Pulmonary artery endothelial cell (primary cell): ENCODE measurements around the gene EPB41L3. TPM values are rescaled to one million over a fixed set of nuclear protein-coding genes. Genes with fewer than 3 reads are reported as not detected.

ENCODE experiments used
- DNase-seq: peaks from one replicate; pipeline ENCODE4 v3.0.0-alpha.2; 2011; ENCODE audit warnings: low read depth, low spot score
- total RNA-seq: library from RNA; depleted of rRNA; stranded (reverse); fragments of >200 nt; gene quantifications from 2 replicates; pipeline ENCODE4 v1.2.3, GENCODE V29; 2014

EPB41L3 gene
- 92.4 and 122 TPM in 2 replicates for total RNA-seq

DNA sequence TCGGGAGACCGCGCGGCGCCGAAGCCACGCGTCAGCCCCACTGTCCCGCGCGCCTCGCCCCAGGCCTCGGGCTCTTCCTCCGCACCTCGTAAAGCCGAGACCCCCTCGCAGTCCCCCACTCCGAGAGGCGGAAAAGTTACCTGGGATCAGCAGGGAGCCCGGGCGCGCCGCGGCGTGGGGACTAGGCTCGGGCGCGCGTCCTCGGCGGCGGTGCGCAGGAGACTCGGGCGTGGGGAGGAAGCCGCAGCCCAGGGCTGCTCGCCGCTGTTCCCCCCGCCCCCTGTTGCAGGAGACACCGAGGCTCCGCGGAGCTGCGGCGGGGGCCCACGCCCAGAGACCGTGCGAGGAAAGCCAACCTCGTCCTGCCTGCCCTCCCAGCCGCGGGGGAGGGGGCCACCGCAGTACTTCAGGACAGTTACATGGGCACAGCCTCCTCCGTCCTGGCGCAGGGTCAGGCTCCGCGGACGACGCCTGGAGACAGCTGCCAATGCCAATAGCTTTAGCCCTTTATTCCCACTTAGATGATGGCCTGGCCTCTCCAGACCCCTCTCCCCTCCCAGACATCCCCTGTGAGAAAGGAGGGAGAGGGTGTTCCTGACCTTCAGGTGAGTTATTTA, at the start of gene EPB41L3:
EPB41L3 (minus strand) TSS at position 225 of the 617 bp plus-strand sequence. CDS start 54,814 bp downstream, outside the sequence.
- no peak for DNase-seq

DNA sequence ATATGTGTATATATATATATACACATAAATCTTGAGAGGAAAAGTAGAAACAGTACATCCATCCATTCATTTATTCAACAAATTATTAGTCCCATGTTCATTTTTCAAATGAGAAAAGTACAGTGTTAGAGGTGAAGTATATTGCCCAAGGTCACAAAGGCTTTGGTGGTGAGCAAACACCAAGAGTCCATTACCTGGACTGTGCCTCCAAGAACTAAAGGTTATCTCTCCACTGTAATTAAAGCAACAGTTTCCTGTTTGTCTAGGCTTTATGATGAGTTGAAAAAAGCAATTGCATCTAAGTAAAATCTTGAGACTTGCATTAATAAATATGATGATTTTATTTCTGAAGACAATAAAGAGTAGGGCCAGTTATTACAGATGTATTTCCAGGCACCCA, 44.7 kb upstream of the EPB41L3 start:
- DNase-seq, result no peak

DNA sequence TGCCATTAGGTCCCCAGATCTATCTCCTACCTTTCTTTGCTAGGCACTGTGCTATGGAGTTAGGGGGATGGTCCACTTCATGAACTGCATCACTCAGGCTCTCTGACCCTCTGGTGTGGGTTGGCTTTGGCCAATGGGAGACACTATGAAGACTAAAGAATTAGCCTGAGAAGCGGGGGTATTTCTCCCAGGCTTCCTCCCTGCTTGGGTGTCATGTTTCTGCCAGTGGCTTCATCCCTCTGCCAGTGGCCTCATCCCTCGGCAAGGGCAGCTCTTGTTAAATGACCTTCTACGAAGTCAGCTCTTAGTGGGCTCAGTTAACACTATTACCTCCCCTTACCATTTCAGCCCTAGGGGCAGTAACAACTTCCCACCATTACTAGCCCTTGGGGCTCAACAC, 41.9 kb upstream of the EPB41L3 start:
- no peak for DNase-seq

DNA sequence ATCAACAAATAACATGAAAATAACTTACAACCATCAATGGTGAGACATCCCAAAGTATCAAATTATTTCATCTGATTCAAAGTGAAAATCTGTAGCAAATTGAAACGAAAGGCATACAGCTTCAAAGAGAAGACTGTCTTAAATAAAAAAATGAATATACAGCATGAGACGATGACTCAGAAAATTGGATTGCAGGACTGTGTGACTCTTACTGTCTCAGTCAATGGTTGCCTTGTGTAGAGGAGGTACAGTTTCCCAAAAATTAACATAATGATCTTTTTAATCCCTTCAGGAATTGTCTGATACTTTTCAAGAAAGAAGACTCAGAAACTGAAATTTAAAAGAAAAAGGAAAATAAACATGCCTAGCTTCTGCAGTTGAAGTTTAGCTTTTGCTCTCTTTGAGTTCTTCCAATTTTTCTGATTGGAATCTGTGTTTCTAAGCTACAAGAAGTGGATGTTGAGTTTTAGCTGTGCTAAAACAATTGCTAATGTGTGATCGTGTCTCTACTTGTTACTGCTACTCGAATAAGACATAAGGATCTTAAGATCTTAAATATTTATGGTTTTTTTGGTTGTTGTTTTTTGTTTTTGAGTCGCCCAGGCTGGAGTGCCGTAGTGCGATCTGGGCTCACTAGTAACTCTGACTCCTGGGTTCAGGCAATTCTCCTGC, 41.1 kb upstream of the EPB41L3 start:
- DNase-seq, result no peak

DNA sequence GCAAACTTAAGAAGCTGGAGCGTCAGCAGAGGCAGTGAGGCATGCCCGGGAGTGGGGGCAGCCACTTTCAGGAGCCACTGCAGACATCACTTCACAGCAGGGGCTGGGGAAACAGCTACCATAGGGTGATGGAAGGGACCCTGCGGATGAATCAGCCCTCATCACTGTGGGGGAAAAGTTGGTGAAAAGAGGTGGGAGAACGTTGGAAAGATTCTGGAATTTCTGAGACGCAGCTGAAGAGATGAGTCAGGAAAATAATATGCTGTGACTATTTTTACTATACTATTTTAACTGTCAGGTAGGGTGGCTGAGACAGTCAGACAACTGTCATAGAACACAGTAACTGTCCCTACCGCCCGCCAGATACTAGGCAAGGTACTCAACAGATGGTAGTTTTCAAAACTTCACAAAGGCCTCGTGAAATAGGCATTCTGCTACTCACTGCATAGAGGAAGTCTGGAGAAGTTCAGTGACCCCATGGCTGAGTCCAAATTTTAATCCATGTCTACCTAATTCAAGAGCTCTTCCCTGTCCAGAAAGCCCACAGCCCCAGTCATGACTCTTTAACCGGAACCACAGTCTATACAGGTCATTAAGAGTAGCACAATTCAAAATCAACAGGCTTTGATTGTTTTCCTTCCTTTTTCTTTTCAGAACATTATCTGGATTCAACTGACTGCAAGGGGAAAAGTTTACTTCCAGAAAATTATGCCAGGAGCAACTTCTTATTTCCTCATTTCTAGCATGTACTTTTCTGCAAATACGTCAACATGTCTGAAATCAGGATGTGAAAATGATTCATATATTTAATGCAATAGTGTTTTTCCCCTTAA, 39.3 kb upstream of the EPB41L3 start:
- DNase-seq, result no peak

DNA sequence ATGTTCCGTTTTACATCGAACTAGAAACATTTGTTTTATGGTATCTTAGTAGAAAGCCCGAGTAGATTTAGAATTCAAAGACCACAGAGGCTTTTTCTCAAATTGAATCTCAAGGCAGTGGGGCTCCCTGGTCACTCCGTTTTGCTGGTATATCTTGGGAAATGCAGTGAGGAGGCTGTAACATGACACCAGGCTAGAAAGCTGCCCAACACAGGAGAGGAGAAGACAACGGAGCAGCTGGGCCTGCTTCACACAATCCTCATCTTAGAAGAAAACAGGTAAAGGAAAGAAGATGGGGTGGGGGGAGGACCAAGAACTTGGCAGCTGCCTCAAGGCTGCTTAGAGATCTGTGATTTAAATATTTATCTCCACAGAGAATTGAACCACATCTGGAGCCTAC, 38.3 kb upstream of the EPB41L3 start:
- DNase-seq, result no peak

DNA sequence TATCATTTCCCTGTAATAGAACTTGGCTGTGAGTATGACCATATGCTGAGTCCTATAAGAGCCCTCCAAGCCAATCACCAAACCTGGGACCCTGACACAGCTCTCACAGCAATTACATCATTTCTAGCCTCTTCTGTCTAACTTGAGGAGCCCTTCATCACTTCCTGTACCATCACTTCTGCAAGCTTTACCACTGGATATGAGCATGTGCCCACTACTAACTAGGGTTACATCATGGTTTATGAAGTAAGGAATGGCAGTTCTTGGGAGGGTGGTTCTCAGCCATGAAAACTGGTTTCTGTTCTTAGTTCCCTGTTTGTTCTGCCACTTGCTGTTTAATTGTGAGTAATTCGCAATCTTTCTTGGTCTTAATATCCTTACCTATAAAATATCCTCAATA, 31.0 kb upstream of the EPB41L3 start:
- no peak for DNase-seq

DNA sequence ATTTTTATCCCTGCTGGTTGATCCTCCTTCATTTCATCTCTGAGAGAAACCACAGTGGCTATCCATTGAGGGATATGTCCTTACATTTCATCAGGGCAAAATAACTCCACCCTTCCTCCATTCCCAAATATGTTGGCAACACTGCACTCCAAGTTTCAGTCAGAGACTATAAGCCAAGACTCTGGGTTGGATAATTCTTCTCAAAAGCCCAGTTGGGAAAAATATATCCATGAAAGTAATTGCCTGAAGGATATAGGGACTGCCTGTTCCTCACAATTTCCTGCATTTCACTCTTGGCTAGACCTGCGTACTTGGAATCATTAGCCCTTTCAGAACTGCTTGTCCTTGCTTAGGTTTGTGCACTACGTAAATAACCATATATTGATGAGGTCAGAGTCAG, 27.9 kb upstream of the EPB41L3 start:
- DNase-seq, result no peak

DNA sequence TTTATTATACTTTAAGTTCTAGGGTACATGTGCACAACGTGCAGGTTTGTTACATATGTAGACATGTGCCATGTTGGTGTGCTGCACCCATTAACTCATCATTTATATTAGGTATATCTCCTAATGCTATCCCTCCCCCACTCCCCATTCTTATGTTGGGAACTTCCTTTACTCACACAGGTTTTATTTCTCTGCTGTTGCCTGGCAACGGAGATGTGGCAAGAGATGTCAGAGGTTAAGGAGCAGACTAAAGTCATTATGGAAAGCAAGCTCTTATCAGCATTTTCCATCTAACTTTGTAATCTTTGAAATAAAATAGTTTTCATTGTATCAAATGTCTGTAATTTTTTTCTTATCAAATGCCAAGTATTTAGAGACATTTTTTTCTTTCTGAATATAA, 26.8 kb upstream of the EPB41L3 start:
- peak; percentile 39 for DNase-seq

DNA sequence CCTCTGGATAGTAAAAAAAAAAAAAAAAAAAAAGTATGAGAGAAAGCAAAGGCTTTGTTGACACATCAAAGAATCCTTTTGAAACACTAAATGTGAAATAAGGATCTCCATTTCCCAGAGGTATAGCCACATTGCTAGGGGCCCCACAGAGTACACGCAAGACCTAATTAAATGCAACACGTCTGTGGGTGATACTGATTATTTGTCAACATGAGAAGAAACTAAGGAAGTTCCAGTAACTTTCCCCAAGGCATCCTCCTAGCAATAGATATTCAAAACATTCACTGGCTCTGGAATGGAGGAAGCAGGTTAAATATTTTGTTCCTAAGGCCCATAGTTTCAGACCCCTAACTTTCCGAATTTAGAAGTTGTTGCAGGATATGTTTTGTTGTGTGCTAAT, 24.6 kb upstream of the EPB41L3 start:
- DNase-seq, result no peak

DNA sequence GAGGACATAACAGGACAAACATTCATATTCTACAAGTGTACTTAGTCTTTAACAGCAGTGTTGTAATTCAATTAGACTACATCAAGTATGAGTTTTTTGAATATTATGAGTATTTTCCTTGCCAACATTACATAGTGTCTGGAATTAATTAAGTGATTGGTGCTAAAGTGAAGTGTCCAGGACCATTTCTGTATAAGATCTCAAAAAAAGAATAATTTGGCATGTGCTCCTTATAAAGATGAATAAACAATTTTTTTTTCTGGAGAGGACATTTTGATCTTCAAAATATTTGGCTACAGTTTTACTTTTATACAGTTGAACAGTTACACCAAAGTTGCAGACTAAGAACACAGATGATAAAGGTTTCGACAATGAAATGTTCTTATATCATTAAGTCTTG, 15.1 kb upstream of the EPB41L3 start:
- DNase-seq, result no peak

DNA sequence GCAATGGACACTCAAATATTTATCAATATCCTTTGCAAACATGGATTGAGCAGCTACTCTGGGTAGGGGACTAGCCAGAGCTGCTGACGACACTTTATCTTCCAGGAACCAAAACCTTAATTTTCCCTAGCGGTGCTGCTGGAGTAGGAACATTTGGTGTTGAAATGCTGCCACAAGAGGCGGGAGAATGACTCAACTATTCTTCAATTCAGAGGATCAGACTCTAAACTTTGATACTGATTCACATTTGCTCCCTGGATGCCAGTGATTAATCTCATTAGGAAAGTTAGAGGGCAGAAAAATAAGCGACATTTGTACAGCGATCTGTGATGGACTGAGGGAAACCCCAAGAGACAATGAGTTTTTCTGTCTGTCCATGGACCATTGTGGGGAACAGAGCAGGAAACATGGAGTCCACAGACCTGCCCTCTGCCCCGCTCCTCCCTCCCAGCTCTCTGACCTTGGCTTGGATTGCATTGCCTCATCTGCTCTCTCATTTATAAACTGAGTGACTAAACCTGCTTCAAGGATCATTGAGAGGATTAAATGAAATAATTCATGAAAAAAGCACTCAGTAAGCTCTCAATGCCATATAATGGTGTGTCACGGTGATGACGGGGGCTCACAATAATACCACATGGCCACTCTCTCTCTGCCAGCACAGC, 12.6 kb upstream of the EPB41L3 start:
- DNase-seq, result no peak

DNA sequence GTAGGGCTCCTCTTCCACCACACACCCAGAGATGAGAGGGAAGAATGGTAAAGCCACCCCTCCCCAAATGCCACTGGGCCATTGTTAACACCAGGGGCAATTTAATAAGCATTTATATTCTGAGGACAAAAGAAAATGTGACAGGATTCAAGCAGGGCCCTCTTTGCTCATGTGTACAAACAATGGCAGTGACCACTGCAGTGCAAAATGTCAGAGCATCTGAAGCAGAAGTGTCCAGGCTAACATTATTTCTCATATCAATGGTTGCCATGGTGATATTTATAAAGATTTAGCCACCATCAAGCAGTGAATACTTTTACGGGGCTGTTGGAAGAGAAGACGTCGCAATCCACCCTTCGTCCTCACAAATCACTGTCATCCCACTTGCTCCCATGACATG, 10.8 kb upstream of the EPB41L3 start:
- no peak for DNase-seq

DNA sequence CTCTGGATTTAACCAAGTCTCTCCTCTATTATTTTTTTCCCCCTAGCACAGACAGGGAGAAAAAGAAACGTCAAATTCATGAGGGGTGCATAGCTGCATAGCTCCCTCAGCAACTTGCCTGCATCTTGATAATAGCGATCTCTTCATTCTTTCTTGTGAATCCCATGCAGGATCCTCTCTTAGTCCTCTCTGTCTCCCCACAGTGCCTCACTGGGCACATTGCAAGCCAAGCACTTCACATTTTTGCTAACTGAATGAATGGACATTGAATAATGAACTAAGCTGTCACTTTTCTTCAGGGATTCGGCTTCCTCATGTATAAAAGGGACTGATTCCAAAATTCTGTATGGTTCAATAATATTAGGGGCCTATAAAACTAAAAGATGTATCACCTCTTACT, 2.9 kb upstream of the EPB41L3 start:
- DNase-seq, result peak; percentile 10

DNA sequence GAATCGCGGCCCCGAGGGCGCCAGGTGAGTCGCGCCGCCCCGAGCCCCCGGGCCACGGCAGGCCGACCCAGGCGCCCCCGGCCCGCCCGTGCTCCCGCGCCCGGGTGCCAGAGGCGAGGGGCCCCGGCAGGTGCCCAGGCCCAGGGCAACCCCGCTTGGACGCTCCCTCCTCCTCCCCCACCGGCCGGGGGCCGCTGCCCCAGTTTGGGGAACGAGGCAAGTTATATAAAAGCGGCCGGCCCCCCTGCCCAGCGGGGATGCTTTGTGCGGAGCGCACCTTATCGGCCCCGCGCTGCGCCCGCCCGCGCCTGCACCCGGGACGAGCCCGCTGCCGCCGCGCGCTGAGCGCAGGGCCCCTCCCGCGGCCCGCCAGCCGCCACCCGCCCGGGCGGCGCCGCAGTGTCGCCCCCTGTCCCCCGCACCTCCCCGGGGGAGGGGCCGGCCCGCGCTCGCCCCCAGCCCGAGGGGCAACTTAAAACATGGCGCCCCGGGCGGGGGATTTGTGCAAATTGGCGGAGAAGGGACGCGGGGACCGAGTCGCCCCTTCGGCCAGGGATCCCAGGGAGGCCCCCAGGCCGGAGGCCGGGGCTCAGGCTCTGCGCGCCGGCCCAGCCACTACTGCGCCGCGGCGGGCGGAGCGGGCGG, 639 bp downstream of the EPB41L3 start:
- DNase-seq, result no peak

DNA sequence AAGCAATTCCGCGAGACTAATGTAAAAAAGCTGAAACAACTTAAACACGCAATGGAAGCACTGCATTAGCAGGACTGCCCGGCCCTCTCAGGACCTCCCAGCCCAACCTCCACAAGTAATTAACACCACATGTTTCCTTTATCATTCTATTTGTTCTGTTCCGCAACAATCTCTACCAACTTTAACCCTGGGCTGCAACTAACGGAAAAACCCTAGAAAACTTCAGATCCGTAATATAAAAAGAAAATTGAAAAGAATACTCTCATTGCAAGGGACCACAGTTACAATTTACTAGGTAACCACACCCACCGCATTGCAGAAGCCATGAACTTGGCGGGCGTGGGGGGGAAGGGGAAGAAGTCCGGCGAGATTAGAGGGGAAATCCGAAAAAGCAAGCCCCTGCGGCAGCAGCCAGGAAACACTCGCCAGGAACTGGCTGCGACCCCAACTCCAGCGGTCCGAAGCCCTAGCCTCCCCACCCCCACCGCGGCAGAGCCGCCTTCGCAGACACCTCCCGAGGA, 1.2 kb downstream of the EPB41L3 start:
- DNase-seq, result no peak

DNA sequence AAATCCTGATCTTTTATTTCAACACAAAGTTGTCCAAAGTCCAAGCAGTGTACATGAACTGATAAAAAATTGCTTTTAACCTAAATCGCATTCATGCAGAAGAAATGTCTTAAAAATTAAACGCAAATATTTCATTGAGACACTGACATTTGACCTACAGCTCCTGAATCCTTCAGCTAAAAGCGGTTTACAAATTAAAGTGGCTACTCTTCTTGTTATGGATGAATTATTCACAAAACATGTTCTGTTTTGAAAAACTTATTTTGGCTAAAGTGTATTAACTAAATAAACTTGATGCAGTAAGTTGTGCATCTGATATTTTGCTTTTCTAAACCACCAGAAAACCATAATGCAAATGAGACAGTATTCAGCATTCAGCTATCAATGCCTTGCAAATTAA, 2.2 kb downstream of the EPB41L3 start:
- no peak for DNase-seq

DNA sequence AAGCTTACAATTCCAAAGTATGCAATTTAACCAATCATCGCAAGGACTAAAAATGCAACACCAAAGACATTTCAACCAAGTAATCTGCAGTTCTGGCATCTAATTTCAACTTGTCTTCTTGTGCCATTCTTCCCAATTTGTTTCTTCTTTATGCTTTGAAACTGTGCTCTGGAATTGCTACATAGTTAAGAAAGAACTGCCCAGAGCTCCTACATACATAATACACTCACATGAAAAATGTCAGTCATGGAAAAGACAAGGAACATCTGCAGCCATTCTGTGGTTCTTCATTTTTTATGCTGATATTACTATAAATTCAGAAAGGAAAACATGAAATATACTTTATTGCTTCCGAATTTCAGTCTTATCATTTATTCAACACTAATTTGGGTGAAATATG, 4.4 kb downstream of the EPB41L3 start:
- DNase-seq, result no peak

DNA sequence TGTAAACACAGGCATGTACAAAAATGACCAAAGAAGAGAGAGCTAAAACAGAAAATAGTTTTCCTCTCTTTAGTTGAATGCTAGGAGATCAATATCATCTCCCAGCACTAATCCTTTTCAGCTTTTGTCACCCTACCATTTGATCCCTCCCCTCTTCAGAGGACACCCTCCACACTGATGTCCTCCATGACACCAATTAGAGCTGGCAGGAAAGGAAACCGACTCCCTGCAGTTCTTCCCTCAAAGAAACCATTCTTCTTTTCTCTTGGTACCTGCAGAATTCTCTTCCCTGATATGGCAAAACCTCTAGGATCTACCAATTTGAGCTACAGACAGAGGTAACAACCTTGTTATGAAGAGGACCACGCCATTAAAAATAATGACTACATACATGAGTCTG, 5.3 kb downstream of the EPB41L3 start:
- no peak for DNase-seq

DNA sequence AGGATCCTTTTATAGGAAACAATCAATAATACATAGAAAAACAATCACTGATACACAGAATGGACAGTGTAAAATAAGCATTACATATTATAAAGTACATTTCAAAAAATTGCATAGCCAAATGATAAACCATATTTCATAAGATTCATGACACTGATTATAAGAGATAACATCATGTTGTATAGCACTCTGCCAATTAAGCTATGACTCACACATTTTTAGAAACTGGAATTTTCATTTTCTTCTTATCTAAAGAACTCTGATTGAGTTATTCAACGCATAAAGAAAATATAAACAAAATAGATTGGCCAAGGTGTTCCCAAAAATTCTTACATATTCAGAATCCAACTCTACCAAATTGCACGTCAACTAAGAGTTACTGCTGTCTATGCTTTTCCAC, 5.9 kb downstream of the EPB41L3 start:
- DNase-seq, result no peak

DNA sequence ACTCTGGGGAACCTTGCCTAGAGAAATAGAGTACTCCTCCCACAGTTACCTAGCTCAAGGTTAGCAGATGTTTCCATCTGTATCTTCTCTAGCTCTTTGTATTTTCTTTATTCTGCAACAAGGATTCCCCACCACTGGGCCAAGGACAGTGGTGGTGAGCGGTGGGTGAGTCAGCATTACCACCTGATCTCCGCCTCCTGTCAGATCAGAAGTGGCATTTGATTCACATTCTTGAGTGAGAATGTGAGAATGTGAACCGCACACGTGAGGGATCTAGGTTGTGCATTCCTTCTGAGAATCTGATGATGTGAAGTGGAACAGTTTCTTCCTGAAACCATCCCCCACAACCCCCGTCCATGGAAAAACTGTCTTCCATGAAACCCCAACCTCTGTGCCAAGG, 9.0 kb downstream of the EPB41L3 start:
- no peak for DNase-seq
